Measurements from ENCODE around the gene CPLANE2. TPM values are rescaled to one million over a fixed set of nuclear protein-coding genes. Genes with fewer than 3 reads are reported as not detected.

The CPLANE2 gene
- total RNA-seq, 1 donor from 2014 or later: 12.9 TPM

DNA sequence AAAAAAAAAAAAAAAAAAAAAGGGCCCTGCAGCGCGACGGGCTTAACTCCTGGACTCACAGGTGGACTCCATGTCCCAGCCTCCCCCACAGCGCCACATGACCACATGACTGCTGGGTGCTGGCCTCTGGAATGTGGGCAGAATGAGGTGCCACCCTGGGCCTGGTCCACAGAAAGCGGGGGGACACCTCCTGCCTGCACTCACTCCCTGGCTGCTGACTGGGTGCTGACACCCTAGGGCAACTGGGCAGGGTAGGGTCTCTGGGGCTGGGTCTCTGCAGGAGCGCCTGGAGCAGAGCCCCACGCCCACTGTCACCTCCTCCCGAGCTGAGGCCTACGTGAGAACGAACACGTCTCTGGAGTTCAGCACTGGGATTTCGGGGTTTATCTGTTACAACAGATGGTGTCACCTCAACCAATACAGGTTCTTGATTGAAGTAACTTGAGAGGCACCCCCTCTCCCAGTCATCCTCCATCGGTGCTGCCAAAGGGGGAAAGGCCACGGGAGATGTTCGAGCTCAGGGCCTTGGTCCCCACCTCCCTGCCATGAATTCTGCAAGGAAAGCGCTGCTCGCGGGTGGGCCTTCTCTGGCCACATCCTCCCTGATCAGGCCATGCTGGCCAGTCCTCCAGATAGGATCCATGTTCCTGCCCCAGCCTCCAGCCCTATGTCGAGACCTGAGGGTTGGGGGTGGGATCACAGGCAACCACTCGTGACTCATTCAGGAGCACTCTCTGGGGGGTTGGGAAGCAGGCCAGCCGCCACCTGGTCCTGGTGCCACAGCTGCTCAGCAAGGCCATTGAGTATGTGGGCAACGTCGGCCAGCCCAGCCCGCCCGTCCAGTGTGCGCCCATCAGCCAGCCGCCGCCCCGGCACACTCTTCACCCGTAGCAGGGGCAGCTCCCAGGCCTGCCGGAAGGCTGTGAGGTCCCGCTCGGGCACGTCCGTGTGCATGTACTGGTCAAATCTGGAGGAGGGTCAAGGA lies 5.4 kb downstream of the CPLANE2 start:
- no peaks in the 10 kb centered on the region for H3K36me3 Mint-ChIP-seq
- no peak overlapping the region for H3K27ac Mint-ChIP-seq
- H3K4me3 Mint-ChIP-seq: no peak overlapping the region
- TF ChIP-seq, protein P1, sequence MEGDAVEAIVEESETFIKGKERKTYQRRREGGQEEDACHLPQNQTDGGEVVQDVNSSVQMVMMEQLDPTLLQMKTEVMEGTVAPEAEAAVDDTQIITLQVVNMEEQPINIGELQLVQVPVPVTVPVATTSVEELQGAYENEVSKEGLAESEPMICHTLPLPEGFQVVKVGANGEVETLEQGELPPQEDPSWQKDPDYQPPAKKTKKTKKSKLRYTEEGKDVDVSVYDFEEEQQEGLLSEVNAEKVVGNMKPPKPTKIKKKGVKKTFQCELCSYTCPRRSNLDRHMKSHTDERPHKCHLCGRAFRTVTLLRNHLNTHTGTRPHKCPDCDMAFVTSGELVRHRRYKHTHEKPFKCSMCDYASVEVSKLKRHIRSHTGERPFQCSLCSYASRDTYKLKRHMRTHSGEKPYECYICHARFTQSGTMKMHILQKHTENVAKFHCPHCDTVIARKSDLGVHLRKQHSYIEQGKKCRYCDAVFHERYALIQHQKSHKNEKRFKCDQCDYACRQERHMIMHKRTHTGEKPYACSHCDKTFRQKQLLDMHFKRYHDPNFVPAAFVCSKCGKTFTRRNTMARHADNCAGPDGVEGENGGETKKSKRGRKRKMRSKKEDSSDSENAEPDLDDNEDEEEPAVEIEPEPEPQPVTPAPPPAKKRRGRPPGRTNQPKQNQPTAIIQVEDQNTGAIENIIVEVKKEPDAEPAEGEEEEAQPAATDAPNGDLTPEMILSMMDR (conservative IDR thresholded peaks at IDR 0.05): no peak
- peaks cover 29% of the 10 kb centered on the region for H3K27me3 Mint-ChIP-seq
- DNase-seq (ENCODE audit: extremely low spot score, unreplicated experiment): no peak
- H3K9me3 Mint-ChIP-seq: no peaks in the 10 kb centered on the region
- H3K4me1 Mint-ChIP-seq (ENCODE audit: unreplicated experiment): peaks cover 9% of the 10 kb centered on the region

DNA sequence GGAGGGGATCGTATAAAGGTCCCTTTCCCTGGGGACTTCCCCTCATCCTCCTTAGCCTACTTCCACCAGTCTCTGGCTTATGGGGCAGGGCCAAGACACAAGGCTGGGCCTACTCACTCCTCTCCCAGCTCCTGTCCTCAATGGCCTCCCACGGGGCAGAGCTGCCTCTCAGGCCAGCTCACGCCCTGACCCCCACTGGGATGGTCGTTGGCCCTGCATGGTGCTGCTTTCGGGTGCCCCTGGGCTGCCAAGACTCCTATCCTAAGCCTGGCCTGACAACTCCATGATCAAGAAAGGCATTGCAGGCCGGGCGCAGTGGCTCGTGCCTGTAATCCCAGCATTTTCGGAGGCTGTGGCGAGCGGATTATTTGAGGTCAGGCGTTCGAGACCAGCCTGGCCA lies 6.2 kb downstream of the CPLANE2 start:
- no peaks in the 10 kb centered on the region for H3K9me3 Mint-ChIP-seq

DNA sequence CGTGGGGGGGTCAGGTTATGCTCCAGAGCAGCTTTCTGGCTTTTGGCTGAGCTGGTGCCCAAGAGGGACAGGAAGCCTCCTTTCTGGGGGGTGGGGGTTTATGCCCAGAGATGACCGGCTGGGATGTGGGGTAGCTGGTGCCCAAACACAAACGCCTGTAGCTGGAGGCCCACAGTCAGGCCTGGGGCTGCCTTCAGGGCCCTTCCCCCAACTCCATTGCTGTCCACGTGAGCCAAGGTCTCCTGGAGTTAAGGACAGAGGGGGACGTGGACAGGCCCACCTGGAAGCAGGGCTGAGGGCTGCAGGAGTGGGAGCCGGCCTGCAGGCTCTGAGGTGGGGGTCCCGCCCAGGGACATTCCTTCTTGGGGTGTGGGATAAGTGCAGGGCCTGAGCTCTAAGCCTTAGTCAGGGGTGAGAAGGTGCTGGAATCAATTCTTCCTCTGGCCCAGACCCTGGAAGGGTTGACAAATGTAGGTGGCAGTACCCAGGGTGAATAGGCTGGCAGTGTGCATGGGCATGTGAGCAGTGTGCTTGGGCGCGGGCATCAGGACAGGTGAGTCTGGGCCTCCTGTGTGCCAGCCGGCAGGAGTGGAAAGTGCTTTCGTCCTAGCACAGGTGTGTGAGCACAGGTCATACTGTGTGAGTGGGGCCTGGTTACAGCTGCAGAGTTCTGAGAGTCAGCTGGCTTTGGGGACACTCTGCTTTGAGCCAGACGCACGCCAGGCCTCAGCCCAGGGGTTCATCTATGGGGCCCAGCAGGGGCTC lies 6.8 kb downstream of the CPLANE2 start:
- TF ChIP-seq, protein P1 (conservative IDR thresholded peaks at IDR 0.05): no peak

More for the DNA sequence above, 6.2 kb downstream of the CPLANE2 start:
- Mint-ChIP-seq H3K4me1 (ENCODE audit: unreplicated experiment) (peaks cover 4% of the 10 kb centered on the region), H3K4me3 (no peak overlapping the region), H3K27me3 (peaks cover 37% of the 10 kb centered on the region), H3K36me3 (no peaks in the 10 kb centered on the region), H3K27ac (no peak overlapping the region)
- TF ChIP-seq, protein P1 (conservative IDR thresholded peaks at IDR 0.05): no peak
- no peak for DNase-seq (ENCODE audit: extremely low spot score, unreplicated experiment)

DNA sequence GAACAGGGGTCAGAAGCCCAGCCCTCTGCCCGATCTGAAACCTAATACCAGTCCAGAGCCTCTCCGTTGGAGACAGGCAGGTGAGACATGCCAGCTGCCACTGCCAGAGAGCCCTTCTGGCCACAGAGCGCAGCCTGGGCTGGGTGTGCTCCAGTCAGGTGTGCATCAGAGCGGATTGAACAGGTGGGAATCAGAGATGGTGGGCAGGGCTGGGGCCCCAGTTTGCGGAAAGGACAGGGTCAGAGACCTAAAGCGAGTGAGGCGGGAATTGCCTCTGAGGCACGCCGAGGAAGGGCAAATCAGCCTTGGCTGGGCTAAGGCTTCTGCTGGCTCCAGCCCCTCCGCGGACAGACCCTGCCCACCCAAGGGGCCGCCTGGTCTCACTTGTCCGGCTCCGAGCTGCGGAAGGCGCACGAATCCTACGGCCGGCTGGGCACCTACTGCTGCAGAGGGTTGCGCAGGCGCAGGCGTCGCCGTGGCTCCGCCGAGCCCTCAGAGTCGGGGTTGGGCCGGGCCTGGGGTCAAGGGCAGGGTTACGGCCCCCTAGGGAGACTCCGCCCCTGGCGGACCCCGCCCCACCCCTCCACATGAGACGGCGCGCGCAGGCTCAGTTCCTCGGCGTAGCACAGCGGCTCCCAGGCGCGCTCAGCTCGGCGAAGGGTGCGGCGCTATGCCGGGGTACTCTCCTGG lies 10.3 kb downstream of the CPLANE2 start:
- Mint-ChIP-seq H3K36me3 (no peaks in the 10 kb centered on the region), H3K27me3 (peaks cover 44% of the 10 kb centered on the region), H3K4me1 (ENCODE audit: unreplicated experiment) (peaks cover 4% of the 10 kb centered on the region), H3K27ac (no peak overlapping the region), H3K4me3 (peak overlapping the region; percentile 85), H3K9me3 (no peaks in the 10 kb centered on the region)
- TF ChIP-seq, protein P1 (conservative IDR thresholded peaks at IDR 0.05): no peak
- no peak for DNase-seq (ENCODE audit: extremely low spot score, unreplicated experiment)

More for the DNA sequence above, 6.8 kb downstream of the CPLANE2 start:
- Mint-ChIP-seq H3K9me3 (no peaks in the 10 kb centered on the region), H3K4me3 (no peak overlapping the region), H3K36me3 (no peaks in the 10 kb centered on the region), H3K27me3 (peaks cover 37% of the 10 kb centered on the region), H3K27ac (no peak overlapping the region), H3K4me1 (ENCODE audit: unreplicated experiment) (peaks cover 4% of the 10 kb centered on the region)
- no peak for DNase-seq (ENCODE audit: extremely low spot score, unreplicated experiment)

DNA sequence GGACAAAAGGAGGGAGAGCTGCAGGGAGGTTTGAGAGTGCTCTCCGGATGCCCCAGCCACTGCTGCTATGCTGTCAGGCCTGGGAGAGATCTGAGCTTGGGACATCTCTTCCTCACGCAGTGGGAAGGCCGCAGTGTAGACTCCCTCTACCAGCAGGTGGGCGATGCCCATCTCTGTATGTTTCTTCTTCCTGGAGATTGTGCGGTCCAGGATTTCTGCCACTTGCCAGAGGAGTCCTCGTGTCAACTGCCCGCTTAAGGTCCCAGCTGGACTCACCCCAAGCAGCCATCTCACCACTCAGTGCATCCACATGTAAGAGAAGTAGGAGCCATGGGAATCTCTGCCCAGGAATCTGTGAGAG lies 10.9 kb downstream of the CPLANE2 start:
- no peak for DNase-seq (ENCODE audit: extremely low spot score, unreplicated experiment)
- Mint-ChIP-seq H3K27ac (no peak overlapping the region), H3K4me1 (ENCODE audit: unreplicated experiment) (peaks cover 4% of the 10 kb centered on the region), H3K4me3 (peak overlapping the region; percentile 85), H3K36me3 (no peaks in the 10 kb centered on the region), H3K27me3 (peaks cover 47% of the 10 kb centered on the region), H3K9me3 (no peaks in the 10 kb centered on the region)
- TF ChIP-seq, protein P1 (conservative IDR thresholded peaks at IDR 0.05): no peak
